GM18499 (cell line): ENCODE measurements around the gene FOXA3.

Experiments
- ATAC-seq: cut with Tn5 transposase; IDR thresholded peaks from one replicate; pipeline ENCODE4 v1.9.1; 2021; ENCODE audit warnings: moderate number of reproducible peaks; ENCODE audit not compliant: insufficient read depth, unreplicated experiment

FOXA3 gene

DNA sequence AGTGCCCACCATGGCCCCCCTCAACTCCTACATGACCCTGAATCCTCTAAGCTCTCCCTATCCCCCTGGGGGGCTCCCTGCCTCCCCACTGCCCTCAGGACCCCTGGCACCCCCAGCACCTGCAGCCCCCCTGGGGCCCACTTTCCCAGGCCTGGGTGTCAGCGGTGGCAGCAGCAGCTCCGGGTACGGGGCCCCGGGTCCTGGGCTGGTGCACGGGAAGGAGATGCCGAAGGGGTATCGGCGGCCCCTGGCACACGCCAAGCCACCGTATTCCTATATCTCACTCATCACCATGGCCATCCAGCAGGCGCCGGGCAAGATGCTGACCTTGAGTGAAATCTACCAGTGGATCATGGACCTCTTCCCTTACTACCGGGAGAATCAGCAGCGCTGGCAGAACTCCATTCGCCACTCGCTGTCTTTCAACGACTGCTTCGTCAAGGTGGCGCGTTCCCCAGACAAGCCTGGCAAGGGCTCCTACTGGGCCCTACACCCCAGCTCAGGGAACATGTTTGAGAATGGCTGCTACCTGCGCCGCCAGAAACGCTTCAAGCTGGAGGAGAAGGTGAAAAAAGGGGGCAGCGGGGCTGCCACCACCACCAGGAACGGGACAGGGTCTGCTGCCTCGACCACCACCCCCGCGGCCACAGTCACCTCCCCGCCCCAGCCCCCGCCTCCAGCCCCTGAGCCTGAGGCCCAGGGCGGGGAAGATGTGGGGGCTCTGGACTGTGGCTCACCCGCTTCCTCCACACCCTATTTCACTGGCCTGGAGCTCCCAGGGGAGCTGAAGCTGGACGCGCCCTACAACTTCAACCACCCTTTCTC, 8.2 kb downstream of the FOXA3 start:
- no peak for ATAC-seq

DNA sequence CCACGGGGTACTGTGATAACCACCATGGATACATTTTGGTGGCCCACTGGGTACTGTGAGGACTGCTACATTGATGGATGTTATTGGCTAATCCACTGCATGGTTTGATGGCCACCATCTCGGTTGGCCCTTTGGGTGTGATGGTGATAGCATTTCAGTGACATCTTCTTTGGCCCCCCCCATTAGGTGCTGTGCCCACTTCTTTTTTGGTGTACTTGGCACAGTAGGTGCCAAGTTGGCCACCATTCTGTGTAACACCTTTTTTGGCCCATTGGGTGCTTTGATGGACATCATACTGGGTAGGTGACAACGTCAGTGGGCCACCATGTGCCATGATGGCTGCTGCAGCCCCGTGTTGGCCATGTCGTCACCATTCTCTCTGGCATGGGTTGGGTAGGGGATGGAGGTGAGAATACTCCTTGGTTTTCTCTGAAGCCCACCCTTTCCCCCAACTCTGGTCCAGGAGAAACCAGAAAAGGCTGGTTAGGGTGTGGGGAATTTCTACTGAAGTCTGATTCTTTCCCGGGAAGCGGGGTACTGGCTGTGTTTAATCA, 9.2 kb downstream of the FOXA3 start:
- no peak for ATAC-seq

DNA sequence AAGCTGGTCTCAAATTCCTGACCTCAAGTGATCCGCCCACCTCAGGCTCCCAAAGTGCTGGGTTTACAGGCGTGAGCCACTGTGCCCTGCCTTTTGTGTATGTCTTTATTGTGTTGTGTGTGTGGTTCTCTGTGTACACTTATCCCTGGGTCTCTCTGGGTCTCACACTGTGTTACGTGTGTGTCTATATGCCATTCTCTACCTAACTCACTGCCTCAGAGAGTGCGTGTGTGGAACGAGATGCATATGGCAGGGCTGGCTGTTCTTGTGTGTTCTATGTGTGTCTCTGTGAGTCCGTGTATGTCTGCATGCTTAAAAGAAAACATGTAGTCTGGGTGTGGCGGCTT, 10.5 kb downstream of the FOXA3 start:
- no peak for ATAC-seq

DNA sequence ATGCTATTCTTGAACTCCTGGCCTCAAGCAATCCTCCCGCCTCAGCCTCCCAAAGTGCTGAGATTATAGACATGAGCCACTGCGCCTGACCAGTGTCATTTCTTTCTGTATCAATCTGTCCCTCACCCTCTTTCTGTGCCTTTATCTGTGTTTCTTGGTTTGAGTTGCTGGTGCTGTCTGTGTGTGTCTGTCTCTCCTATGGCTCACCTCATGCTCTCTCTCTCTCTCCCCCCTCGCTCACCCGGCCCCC, 12.0 kb downstream of the FOXA3 start:
- ATAC-seq = no peak

DNA sequence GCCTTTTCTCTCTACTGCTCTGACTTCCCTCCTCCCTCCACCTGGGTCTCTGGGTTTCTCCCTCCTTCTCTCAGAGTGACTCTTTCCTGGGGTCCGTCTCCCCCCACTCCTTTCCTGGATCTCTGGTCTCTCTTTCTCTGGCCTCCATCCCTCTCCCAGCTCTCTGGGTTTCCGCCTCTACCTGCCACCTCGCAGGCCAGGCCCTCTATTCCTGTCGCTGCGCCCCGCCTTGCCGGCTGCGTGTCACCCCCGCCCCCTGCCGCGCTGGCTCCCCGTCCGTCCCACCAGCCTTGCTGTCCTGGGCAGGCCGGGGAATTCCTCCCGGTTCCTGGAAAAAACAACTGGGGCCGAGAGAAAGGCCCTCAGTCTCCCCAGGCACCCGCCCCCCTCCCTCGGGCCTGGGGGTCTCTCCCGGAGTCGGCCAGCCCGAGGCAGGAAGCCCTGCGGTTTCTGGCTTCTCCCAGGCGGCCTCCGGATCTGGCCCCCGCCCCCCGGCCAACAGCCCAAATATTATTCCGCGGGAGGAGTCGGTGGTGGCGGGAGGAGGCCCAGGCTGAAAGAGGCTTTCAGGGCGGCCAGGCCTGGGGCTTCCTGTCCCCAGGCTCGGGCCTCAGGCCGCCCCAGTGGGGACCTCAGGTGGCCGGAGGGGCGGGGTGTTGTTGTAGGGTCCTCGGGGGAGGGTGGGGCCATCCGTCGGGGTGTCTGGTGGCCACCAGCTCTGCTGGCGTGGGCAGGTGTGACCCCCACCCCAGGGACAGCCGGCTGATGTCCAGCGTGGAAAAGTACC, 12.5 kb downstream of the FOXA3 start:
- ATAC-seq = no peak

DNA sequence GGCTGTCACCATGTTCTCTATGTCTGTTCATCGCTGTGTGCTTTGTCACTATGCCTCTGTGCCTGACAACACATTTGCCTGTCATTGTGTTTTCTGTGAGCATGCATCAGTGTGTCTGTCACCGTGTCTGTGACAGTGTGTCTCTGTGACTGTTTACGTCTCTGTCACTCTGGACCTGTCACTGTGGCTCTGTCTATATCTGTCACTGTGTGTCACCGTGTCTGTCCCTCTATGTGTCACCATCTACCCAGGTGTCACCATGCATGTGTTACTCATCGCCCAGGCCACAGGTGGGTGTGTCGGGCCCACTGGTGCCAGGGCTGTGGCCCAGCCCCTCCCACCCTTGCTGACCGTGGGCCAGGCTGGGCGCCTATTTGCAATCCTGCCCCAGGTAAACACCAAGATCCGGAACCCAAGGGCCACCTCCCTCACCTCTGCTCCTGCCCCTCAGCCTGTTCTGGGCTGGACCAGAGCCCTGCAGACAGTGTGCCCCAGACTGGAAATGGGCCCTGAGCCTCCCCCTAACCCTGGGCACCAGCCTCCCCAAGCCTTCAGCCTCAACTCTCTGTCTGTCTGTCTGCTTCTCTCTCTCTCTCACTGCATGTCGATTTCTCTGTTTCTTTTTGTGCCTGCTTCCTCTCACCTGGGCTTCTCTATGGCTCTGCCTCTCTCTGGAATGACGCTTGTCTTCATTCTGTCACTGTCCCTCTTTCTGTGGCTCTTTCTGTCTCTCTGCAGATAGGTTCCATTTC, 14.1 kb downstream of the FOXA3 start:
- no peak for ATAC-seq

DNA sequence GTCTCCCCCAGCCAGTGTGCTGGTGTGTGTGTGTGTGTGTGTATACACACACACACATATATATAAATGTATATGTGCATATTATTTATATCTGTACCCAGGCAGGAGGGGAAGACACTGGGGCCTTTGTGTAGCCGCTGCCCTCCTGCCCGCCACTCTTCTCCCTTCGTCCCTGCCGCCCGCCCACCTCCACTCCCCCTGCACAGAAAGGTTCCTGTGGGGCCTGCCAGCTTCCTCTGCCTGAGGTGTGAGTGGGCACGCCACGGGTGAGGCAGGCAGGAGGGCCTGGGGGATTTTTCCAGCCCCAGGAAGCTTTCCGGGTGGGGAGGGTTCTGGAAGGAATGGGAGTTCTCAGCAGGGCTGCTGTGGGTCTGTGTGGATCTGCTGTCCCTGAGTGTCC, 14.9 kb downstream of the FOXA3 start:
- ATAC-seq = no peak

DNA sequence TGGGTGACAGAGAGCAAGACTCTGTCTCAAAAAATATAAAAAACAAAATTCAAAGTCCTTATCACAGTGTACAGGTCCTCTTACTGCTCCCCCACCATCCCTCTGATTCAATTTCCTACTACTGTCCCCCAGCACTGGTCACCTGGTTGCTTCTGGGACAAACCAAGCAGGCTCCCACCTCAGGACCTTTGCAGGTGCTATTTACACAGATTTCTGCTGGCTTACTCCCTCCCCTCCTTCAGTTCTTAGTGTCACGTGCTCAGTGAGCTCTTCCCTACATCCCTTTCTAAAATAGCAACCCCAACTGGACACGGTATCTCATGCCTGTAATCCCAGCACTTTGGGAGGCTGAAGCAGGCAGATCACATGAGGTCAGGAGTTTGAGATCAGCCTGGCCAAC, 15.8 kb downstream of the FOXA3 start:
- ATAC-seq = no peak

DNA sequence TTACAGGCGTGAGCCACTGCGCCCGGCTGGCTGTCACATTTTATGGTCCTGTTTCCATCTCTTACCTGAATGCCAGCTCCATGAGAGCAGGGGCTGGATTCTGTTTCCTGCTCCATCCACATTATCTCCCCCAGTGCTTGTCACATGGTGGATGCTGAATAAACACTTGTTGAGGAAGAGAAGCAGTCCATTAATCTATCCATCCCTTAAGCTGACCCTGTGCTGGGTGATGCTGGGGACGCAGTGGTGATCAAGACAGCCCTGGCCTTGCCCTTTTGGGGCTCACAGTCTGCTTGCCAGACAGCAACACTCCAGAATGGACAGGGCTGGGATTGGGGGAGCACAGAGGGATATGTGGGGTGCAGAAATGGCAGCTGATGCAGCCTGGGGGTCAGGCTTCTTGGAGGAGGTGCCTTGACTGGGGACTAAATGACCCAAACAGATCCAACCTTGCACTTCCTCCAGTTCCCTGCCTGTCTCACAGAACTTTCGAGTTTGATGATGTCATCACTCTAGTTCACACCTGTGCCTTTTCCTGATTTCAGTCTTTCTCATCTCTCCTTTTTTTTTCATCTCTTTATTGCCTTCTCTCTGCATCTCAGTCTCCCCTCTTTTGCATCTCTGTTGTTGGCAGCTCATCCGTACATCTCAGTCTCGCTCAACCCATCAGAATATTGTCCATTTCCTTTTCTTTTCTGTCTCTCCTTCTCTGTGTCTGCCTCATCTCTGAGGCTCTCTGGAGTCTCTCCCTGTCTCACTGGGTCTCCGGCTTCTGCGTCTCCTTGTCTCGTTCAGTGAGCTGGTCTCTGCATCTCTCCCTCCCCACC, 17.2 kb downstream of the FOXA3 start:
- no peak for ATAC-seq

DNA sequence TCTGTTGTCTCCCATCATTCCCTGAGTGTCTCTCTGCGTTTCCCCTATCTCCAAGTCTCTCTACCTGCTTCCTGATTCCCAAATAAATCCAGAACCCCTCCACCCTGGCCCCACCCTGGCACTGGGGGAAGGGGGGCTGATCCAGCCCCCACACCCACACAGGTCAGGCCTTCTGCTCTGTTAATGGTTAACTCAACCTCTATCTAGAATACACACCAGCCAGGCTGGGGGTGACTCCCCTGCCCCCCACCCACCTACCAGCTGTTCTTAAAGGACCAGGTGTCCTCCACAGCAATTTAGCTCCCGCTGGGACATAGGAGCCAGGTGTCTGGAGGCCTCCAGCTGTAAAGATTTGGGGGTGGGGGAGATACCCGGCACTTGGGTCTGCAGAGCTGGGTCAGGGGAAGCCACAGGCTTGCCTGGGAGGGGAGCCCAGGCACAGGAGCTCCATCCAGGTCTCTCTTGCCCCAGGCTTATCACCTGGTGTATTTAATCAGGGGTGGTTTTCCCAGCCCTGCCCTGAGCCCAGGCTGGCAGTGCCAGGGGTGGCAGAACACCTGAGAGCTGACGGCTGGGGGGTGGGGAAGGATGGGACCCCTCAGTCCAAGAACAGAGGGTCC, 17.9 kb downstream of the FOXA3 start:
- ATAC-seq = no peak

DNA sequence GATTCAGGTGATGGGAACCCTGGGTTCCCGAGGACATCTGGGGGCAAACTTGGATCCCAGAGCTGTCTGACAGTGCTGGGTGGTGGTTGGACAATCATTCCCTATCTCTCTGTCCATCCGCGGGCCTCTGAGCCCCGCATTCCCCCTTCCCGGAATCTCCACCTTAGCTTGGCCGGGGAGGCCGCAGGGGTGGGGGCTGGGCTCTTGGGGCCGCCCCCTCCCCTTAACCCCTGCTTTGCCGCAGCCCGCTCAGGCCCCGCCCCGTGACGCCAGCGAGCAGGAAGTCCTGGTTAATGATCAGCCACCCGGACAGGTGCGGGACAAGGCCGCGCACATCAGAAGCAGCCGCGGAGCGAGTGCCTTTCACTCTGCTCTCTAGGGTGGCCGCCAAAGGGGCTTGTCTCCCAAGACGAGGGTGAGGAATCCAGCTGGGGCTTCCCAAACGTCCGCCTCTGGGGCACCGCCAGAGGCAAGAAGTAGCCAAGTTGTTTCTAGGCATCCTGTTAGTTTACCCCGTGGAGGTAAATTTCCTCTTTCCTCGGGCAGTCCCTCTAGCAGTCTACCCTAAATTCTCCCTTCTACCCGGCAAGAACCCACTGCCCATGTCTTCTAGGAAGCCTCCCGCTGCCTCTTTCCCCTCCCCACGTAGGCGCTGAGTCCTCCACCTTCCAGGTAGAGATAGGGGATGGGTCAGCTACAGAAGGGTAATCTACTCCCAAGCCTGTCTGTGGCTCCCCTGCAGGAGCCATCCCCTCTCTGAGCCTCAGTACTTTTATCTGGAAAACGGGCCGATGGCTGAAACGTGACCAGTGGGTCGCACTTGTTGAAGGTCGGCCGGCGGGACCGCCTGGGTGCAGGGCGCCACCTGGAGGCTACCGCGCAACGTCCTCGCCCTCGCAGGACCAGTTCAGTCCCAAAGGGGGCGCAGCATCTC, 18.8 kb downstream of the FOXA3 start:
- ATAC-seq = no peak

DNA sequence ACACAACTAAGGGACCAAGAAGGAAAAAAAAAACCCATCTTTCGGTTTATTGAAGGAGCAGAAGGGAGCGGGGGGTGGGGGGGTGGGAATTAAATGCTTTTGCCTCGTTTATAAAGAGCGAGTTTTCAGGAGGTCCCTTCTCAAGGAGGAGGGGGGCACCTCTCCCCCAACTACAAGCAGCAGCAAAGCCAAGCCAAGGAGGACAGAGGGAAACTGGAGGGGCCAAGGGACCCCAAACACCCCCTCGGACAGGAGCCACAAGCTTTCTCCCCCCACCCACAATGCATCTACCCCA, 19.4 kb downstream of the FOXA3 start:
- ATAC-seq = no peak

DNA sequence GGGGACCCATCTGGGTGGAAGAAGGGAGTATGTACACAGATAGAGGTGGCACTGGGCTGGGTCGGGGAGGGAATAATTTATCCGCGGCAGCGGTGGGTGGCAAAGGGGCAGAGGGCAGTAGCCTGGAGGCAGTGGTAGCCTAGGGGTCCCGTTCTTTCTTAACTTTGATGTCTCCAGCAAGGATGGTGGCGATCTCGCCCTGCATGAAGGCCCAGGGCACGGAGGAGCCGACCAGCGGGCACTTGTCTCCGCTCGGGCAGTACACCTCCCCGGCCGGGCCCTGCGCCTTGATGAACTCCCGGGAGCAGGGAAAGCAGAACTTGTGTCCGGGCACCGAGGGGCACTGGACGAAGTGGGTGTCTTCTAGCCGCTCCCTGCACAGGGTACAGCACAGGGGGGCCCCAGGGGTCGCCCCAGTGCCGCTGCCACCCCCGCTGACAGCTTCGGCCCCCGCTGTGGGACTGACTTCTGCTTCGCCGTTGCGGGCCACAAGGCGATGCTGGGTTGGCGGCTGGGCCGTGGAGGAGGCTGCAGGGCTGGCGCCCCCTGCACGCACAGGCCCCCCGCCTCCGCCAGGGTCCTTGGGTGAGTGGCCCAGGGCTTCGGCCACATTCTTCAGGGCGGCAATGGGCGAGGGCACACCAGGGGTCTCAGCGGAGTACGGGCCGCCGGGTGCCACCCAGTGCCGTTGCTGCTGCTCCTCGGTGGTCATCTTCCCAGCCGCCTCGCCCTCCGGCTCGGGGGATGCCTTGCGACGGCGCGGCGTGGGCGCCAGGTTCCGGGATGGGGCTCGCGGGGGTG, 20.0 kb downstream of the FOXA3 start:
- ATAC-seq = no peak

DNA sequence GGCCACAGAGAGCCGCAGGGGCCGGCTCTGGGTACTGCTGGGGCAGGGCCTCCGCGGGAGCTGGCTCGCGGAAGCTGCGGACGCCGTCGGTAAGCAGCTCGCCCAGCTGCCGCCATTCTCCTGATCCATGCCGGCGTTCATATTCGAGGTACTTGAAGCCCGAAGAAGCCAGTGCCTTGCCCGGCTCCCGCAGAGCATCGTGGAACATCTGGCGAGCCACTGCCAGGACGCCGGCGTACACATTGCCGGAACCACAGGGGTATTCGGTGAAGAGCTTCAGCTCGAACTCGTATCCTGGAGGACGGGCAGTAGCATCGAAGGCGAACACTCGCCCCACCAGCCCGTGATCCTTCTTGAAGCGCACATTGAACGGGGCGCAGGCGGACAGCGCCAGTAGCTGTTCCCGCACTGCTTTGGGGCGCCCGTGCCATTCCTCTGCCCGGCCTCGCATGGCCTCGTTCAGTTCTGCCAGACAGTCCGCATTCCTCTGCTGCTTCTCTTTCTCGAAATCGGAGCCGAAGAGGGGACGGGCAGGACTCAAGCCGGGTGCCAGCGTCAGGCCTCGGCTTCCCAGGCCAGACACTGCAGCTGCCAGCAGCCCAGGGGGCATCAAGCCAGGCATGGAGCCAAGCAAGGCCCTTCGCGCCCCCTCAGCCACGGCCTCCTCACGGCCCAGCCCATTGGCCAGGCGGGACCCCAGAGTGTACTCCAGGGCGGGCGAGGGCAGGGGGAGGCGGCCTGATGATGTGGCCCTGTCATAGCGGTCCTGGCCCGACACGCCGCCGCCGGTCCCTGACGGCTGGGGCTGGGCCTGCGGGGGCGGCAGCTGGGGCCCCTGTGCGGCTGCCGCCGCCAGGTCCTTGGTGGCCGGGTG, 20.8 kb downstream of the FOXA3 start:
- ATAC-seq = no peak

DNA sequence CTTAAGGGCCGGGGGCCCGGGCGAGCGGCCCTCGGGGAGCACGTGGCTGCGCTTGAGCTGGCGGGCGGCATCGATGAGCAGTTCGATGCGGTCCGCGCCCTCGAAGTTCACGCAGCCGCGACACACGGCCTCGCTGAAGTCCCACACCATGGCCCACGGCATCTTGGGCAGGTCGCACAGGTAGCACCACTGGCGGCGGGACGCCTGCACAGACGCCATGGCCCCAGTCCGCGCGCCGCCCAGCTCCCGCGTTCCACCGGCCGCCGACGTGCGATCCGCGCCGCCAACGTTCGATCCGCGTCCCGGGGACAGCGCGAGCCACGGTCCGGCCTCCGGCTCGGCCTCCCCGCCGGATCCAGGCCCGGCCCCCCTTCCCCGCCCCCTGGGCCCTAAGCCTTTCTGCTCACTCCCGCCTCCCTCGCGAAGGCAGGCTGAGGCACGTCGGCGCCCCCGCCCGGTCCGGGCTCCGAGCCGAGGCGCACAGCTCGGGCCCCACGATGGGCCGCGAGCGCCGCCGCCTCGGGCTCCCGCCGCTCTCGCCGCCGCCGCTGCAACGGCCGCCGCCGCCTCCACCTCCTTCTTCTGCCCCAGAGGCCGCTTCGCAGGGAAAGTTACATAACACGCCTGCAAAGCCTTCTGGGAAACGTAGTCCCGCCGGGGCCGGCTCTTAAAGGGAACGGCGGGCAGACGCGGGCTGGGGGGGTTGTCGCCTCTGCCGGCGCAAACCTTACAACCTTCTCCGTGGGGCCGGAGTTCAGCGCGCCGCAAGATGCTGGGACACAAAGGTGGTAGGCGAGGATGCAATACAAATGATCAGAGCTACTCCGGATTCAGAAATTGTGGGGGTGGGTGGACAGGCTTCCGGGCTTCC, 21.7 kb downstream of the FOXA3 start, which contains the start of gene IRF2BP1:
IRF2BP1 (minus strand) TSS at position 586 of the 871 bp plus-strand sequence; CDS start at position 219, 367 bp downstream.
- ATAC-seq = no peak
